NT2/D1 (cell line): ENCODE results near the gene BCL2L1.
"Not testable (repeated sequence)": the region's sequence is repeated elsewhere in the genome, so short reads cannot be mapped to it uniquely, and the experiment has no call there.

Experiments
- DNase-seq: peaks from one replicate; pipeline ENCODE4 v3.0.0-alpha.2; 2011; ENCODE audit warnings: low read depth, low spot score
- H3K27me3 ChIP-seq: 2 replicates; pipeline ENCODE4 v1.6.0; 2011; ENCODE audit warnings: mild to moderate bottlenecking; ENCODE audit not compliant: insufficient read length, insufficient read depth
- H3K36me3 ChIP-seq: 2 replicates; pipeline ENCODE4 v1.6.1; 2011; ENCODE audit warnings: mild to moderate bottlenecking, low read length, mixed read lengths; ENCODE audit not compliant: insufficient read depth, insufficient read length
- H3K4me1 ChIP-seq: 2 replicates; pipeline ENCODE4 v1.5.1; 2011; ENCODE audit not compliant: insufficient read depth, insufficient read length
- H3K4me3 ChIP-seq: 2 replicates; pipeline ENCODE4 v1.5.1; 2011; ENCODE audit warnings: low read depth; ENCODE audit not compliant: insufficient read length
- H3K9ac ChIP-seq: 2 replicates; pipeline ENCODE4 v1.6.0; 2011; ENCODE audit warnings: low read depth; ENCODE audit not compliant: insufficient read length
- H3K9me3 ChIP-seq: 2 replicates; pipeline ENCODE4 v1.5.1; 2011; ENCODE audit warnings: mild to moderate bottlenecking, low read length; ENCODE audit not compliant: insufficient read depth
- SUZ12 ChIP-seq: IDR thresholded peaks from 2 replicates; pipeline ENCODE4 v1.6.1; 2011; ENCODE audit not compliant: insufficient read length, insufficient read depth; ENCODE audit errors: extremely low read depth
- YY1 ChIP-seq: IDR thresholded peaks from 2 replicates; pipeline ENCODE4 v1.6.1; 2011; ENCODE audit not compliant: insufficient read length, insufficient read depth
- ZNF274 ChIP-seq: IDR thresholded peaks from 2 replicates; pipeline ENCODE4 v1.6.1; 2011; ENCODE audit warnings: mild to moderate bottlenecking, low read depth, low read length

The BCL2L1 gene

DNA sequence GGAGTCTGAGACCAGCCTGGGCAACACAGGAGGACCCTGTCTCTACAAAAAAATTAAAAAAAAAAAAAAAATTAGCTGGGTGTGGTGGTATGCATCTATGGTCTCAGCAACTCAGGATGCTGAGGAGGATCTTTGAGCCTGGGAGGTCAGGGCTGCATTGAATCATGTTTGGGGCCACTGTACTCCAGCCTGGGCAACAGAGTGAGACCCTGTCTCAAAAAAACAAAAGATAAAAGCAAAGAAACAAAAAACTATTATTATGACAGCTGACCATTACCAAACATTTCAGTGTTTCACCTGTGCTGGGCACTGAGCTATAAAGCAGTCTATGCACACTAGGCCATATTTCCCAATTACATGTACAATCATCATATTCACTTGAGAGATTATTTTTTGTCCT is 49.2 kb downstream of the BCL2L1 start:
- TF ChIP-seq ZNF274 (no peak), YY1 (no peak), SUZ12 (no peak)
- Histone ChIP-seq H3K36me3 (peaks cover 35% of the 10 kb centered on the region), H3K9me3 (no peaks in the 10 kb centered on the region), H3K4me3 (no peak overlapping the region), H3K4me1 (peaks cover 3% of the 10 kb centered on the region), H3K9ac (no peak overlapping the region), H3K27me3 (no peaks in the 10 kb centered on the region)
- DNase-seq = no peak

DNA sequence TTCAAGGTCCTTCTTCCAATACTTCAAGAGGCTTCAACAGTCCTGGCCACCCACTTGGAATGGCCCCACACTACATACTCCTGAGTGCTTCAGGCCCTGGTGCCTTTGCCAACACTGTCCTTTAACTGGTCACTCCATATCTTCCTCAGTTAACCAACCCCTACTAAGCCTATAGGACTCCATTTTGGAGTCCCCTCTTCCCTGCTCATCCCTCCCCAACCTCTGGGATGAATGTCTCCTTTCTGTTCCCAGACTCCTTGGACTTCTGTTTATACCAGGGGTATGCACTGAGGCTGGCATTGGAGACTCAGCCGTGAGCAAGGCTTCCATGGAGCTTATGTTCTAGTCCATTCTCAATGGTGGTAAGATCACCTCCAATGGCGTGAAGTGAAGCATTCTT is 51.3 kb downstream of the BCL2L1 start:
- Histone ChIP-seq H3K27me3 (no peaks in the 10 kb centered on the region), H3K9me3 (no peaks in the 10 kb centered on the region), H3K4me3 (no peak overlapping the region), H3K4me1 (peaks cover 4% of the 10 kb centered on the region), H3K36me3 (peaks cover 35% of the 10 kb centered on the region), H3K9ac (no peak overlapping the region)
- no peak for DNase-seq
- TF ChIP-seq SUZ12 (no peak), ZNF274 (no peak), YY1 (no peak)

DNA sequence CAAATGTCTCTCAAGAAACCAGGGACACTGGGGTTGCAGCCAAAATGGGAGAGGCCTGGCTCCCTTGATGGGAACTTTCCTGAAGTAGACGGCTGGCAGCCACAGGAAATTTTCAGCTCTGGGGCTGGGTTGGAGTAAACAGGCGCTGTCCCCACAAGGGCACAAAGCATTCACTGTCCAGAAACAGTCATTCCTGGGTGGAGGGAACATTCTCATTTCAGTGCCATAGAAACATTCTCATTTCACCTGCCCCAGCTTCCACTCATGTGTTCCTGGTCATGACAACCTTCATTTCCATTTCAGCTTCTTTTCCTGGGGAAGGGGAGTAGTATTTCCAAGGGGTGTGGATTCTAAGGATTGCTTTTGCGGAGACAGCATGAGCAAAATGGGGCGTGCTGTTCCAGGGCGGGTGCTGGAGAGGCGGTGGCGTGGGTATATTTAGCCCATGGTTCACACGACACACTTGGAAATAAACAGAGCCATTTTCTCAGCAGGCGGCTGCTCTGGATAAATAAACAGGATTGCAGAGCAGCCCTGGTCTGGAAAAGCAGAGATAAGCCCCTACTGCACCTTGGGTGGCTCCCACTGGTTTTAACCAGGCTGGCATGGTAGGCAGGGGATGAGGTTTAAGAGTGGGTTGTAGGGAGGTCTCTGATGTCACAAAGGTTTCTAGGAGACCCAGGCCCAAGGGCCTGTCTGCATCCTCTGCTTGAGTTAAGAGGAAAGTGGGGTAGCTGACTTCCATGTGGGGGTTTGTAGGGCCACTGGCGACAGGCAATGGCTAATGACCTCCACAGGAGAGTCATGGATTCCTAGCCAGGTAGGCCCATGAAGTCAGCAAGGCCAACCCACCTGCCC is 52.1 kb downstream of the BCL2L1 start:
- Histone ChIP-seq H3K4me1 (peaks cover 8% of the 10 kb centered on the region), H3K9ac (no peak overlapping the region), H3K4me3 (no peak overlapping the region), H3K36me3 (peaks cover 36% of the 10 kb centered on the region), H3K9me3 (no peaks in the 10 kb centered on the region), H3K27me3 (no peaks in the 10 kb centered on the region)
- no peak for DNase-seq
- TF ChIP-seq SUZ12 (no peak), ZNF274 (no peak), YY1 (no peak)

- Histone ChIP-seq H3K36me3 (peaks cover 38% of the 10 kb centered on the region), H3K9me3 (no peaks in the 10 kb centered on the region), H3K27me3 (no peaks in the 10 kb centered on the region), H3K4me1 (peaks cover 5% of the 10 kb centered on the region), H3K4me3 (no peak overlapping the region), H3K9ac (no peak overlapping the region)
- TF ChIP-seq SUZ12 (no peak), YY1 (no peak), ZNF274 (no peak)
- DNase-seq = no peak
Measured at GRCh38 chr20:31669876-31670275, 52.8 kb downstream of the BCL2L1 start.

DNA sequence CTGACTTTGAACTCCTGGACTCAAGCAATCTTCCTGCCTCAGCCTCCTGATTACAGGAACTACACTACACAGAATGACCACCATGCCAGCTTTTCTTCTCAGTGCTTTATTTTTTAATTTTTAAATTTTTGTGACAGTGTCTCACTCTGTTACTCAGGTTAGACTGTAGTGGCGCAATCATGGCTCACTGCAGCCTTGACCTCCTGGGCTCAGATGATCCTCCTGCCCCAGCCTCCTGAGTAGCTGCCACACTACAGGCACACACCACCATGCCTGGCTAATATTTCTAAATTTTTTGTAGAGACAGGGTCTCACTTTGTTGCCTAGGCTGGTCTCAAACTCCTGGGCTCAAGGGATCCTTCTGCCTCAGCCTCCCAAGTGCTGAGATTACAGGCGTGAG is 53.7 kb downstream of the BCL2L1 start:
- peaks cover 42% of the 10 kb centered on the region for H3K36me3 ChIP-seq
- not testable (repeated sequence) for H3K9ac ChIP-seq, H3K27me3 ChIP-seq, H3K9me3 ChIP-seq, DNase-seq, H3K4me3 ChIP-seq, H3K4me1 ChIP-seq

- no peak overlapping the region for H3K4me3 ChIP-seq
- no peaks in the 10 kb centered on the region for H3K9me3 ChIP-seq
- H3K27me3 ChIP-seq = no peaks in the 10 kb centered on the region
- DNase-seq = no peak
- TF ChIP-seq YY1 (no peak), ZNF274 (no peak), SUZ12 (no peak)
- peaks cover 7% of the 10 kb centered on the region for H3K4me1 ChIP-seq
- H3K36me3 ChIP-seq = peaks cover 39% of the 10 kb centered on the region
- no peak overlapping the region for H3K9ac ChIP-seq
Measured at GRCh38 chr20:31667315-31668285, 55.1 kb downstream of the BCL2L1 start.
